ENCODE results near the gene THSD7B.

GRCh38 chr2:136828774-136829173 is 63.4 kb downstream of the THSD7B start:
- TF ChIP-seq TSHZ2 (CRISPR knock-in tag; IDR thresholded peaks at IDR 0.05) (no peak), ESRRG (CRISPR knock-in tag; IDR thresholded peaks at IDR 0.05) (no peak), CSRNP3 (CRISPR knock-in tag; IDR thresholded peaks at IDR 0.05) (no peak), ZFP30 (CRISPR knock-in tag; IDR thresholded peaks at IDR 0.05) (no peak), PATZ1 (CRISPR knock-in tag; IDR thresholded peaks at IDR 0.05; ENCODE audit: borderline replicate concordance) (no peak), CREB5 (CRISPR knock-in tag; IDR thresholded peaks at IDR 0.05; ENCODE audit: low read depth) (no peak), ISL1 (CRISPR knock-in tag; IDR thresholded peaks at IDR 0.05) (no peak), ZNF70 (CRISPR knock-in tag; IDR thresholded peaks at IDR 0.05) (no peak), TCF4 (CRISPR knock-in tag; IDR thresholded peaks at IDR 0.05; ENCODE audit: borderline replicate concordance) (no peak), SNAI2 (CRISPR knock-in tag; IDR thresholded peaks at IDR 0.05) (no peak), ZC3H10 (CRISPR knock-in tag; IDR thresholded peaks at IDR 0.05) (no peak), RARB (CRISPR knock-in tag; IDR thresholded peaks at IDR 0.05) (no peak), BACH2 (CRISPR knock-in tag; IDR thresholded peaks at IDR 0.05; ENCODE audit: borderline replicate concordance) (no peak), TOX (CRISPR knock-in tag; IDR thresholded peaks at IDR 0.05; ENCODE audit: borderline replicate concordance) (no peak)

Measured in SK-N-SH treated with all-trans-retinoic acid at 6 μM for 48 hours (cell line).